HG03135 (cell line): ENCODE results near the gene SH3TC1.

ENCODE experiments used
- ATAC-seq: cut with Tn5 transposase; IDR thresholded peaks from one replicate; pipeline ENCODE4 v1.9.1; 2021; ENCODE audit warnings: mild to moderate bottlenecking, moderate library complexity; ENCODE audit not compliant: unreplicated experiment

SH3TC1 gene

GRCh38 chr4:8163436-8164193 is 35.5 kb upstream of the SH3TC1 start:
- no peak for ATAC-seq

- no peak for ATAC-seq
Measured at GRCh38 chr4:8164194-8164565, 34.9 kb upstream of the SH3TC1 start.

GRCh38 chr4:8164687-8165086 is 34.4 kb upstream of the SH3TC1 start:
- no peak for ATAC-seq

GRCh38 chr4:8165374-8165896 is 33.7 kb upstream of the SH3TC1 start:
- ATAC-seq: no peak

GRCh38 chr4:8167291-8167690 is 31.8 kb upstream of the SH3TC1 start:
- no peak for ATAC-seq

- ATAC-seq: no peak
Measured at GRCh38 chr4:8167815-8168214, 31.3 kb upstream of the SH3TC1 start.

- no peak for ATAC-seq
Measured at GRCh38 chr4:8168232-8168631, 30.9 kb upstream of the SH3TC1 start.

- no peak for ATAC-seq
Measured at GRCh38 chr4:8168832-8169598, 30.1 kb upstream of the SH3TC1 start.

- ATAC-seq: no peak
Measured at GRCh38 chr4:8169763-8170162, 29.3 kb upstream of the SH3TC1 start.

- no peak for ATAC-seq
Measured at GRCh38 chr4:8170341-8170740, 28.7 kb upstream of the SH3TC1 start.

- ATAC-seq: no peak
Measured at GRCh38 chr4:8171266-8171665, 27.8 kb upstream of the SH3TC1 start.

GRCh38 chr4:8171984-8172924 is 26.8 kb upstream of the SH3TC1 start:
- ATAC-seq: peak; percentile 69

- ATAC-seq: no peak
Measured at GRCh38 chr4:8173492-8174242, 25.4 kb upstream of the SH3TC1 start.

- ATAC-seq: no peak
Measured at GRCh38 chr4:8174970-8175369, 24.1 kb upstream of the SH3TC1 start.

GRCh38 chr4:8175686-8176085 is 23.4 kb upstream of the SH3TC1 start:
- no peak for ATAC-seq

GRCh38 chr4:8176547-8177399 is 22.3 kb upstream of the SH3TC1 start:
- peak; percentile 70 for ATAC-seq

GRCh38 chr4:8177552-8177951 is 21.5 kb upstream of the SH3TC1 start:
- ATAC-seq: no peak

- ATAC-seq: no peak
Measured at GRCh38 chr4:8177956-8178355, 21.1 kb upstream of the SH3TC1 start.

GRCh38 chr4:8179074-8179473 is 20.0 kb upstream of the SH3TC1 start:
- no peak for ATAC-seq
